ENCODE results near the gene CLSTN3.

DNA sequence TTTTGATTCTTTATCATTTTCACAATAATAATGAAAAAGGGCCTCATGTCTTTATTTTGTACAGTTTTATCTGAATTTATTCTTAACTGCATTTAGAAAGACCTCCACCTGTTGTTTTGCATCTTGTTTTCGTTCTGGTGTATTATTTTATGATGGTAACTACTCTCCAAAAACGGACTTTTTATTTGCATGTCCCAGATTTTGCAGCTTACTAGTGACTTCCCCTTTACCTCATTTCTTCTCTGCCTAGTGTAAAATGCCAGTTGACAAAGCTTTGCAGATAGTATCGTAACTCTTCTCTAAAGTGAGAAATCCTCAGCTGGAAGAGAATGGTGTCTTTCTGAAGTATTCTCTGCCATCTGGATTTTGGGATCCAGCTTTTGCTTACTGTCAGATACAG is 76.5 kb downstream of the CLSTN3 start:
- TF ChIP-seq, protein P1, sequence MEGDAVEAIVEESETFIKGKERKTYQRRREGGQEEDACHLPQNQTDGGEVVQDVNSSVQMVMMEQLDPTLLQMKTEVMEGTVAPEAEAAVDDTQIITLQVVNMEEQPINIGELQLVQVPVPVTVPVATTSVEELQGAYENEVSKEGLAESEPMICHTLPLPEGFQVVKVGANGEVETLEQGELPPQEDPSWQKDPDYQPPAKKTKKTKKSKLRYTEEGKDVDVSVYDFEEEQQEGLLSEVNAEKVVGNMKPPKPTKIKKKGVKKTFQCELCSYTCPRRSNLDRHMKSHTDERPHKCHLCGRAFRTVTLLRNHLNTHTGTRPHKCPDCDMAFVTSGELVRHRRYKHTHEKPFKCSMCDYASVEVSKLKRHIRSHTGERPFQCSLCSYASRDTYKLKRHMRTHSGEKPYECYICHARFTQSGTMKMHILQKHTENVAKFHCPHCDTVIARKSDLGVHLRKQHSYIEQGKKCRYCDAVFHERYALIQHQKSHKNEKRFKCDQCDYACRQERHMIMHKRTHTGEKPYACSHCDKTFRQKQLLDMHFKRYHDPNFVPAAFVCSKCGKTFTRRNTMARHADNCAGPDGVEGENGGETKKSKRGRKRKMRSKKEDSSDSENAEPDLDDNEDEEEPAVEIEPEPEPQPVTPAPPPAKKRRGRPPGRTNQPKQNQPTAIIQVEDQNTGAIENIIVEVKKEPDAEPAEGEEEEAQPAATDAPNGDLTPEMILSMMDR (IDR thresholded peaks at IDR 0.05; ENCODE audit: low read depth, low read length, poor library complexity, severe bottlenecking) = no peak
- no peak for TF ChIP-seq EZH2phosphoT487 (IDR thresholded peaks at IDR 0.05; ENCODE audit: borderline replicate concordance, low read length)
